H1 (cell line): ENCODE results near the gene RGS6. TPM values are rescaled to one million over a fixed set of nuclear protein-coding genes. Genes with fewer than 3 reads are reported as not detected.

Source experiments
- POU5F1 ChIP-seq: IDR thresholded peaks from 2 replicates; pipeline ENCODE4 v1.6.1; 2011; ENCODE audit warnings: low read depth, mild to moderate bottlenecking, low read length, moderate library complexity
- polyA plus RNA-seq, 7 experiments: library from polyadenylated mRNA; depleted of rRNA in 3 of 7; stranded (reverse) in 5 of 7; unstranded in 2 of 7; fragments of >200 nt in 5 of 7; fragments of 200-250 nt in 2 of 7; gene quantifications; 1 replicate in 5 of 7; 2 replicates in 1 of 7; 4 replicates in 1 of 7; pipeline versions ENCODE4 v1.2.1 to v1.2.3, GENCODE V29; 2011 to 2013; ENCODE audit warnings: missing spikeins in 2 of 7, mixed read lengths in 2 of 7
- total RNA-seq: library from RNA; stranded (reverse); fragmentation: NEBNext Ultra II Directional; extraction: Animal tissue kit (Norgen Biotek cat#: 25700); gene quantifications from 2 replicates; pipeline ENCODE4 v1.2.1, GENCODE V29; 2021

Gene RGS6
- total and polyA plus RNA-seq, 2 of the 8 experiments (the other 6 are each of a cell fraction or from before 2014, with no cell fraction given) = 0.26 to 1.1 TPM

- no peak for TF ChIP-seq POU5F1
Observed at GRCh38 chr14:71966528-71966927, 34.3 kb downstream of the RGS6 start (continued).
